GM12891 (cell line): Measurements from ENCODE around the gene CD163L1.

Experiments used
- PAX5 ChIP-seq: IDR thresholded peaks from 2 replicates; pipeline ENCODE4 v1.6.1; 2011; ENCODE audit warnings: low read length, moderate library complexity, mild to moderate bottlenecking; ENCODE audit not compliant: insufficient read depth, severe bottlenecking
- POLR2A ChIP-seq: IDR thresholded peaks from 2 replicates; pipeline ENCODE4 v1.6.1; 2011; ENCODE audit warnings: low read depth, low read length, control low read depth
- POLR2AphosphoS5 ChIP-seq: IDR thresholded peaks from 2 replicates; pipeline ENCODE4 v1.6.1; 2011; ENCODE audit warnings: low read depth, low read length, control low read depth
- POU2F2 ChIP-seq: IDR thresholded peaks from 2 replicates; pipeline ENCODE4 v1.6.1; 2011; ENCODE audit warnings: low read depth, mild to moderate bottlenecking, control low read depth, low read length, moderate library complexity
- SPI1 ChIP-seq: IDR thresholded peaks from 2 replicates; pipeline ENCODE4 v1.6.1; 2011; ENCODE audit warnings: low read depth, low read length, control low read depth
- TAF1 ChIP-seq: IDR thresholded peaks from 2 replicates; pipeline ENCODE4 v1.6.1; 2011; ENCODE audit warnings: low read depth, low read length, control low read depth

GRCh38 chr12:7403466-7403865, 40.5 kb downstream of the CD163L1 start:
- TF ChIP-seq POLR2A (no peak), SPI1 (no peak), TAF1 (no peak), POLR2AphosphoS5 (no peak), POU2F2 (no peak), PAX5 (no peak)
